ENCODE results near the gene INTS11.

- TF ChIP-seq CTCF (IDR thresholded peaks at IDR 0.05; ENCODE audit: low read depth, low read length, missing input control) (no peak), RXRA (IDR thresholded peaks at IDR 0.05) (no peak), GABPA (IDR thresholded peaks at IDR 0.05 in 1 of 2, conservative IDR thresholded peaks at IDR 0.05 in 1 of 2) (no peak), RAD21 (IDR thresholded peaks at IDR 0.05) (no peak), EGR1 (IDR thresholded peaks at IDR 0.05; ENCODE audit: low read depth in 2 of 2) (no peak), JUND (IDR thresholded peaks at IDR 0.05) (peak; percentile 95 to 97), YY1 (IDR thresholded peaks at IDR 0.05) (no peak), TAF1 (conservative IDR thresholded peaks at IDR 0.05) (no peak), ATF3 (IDR thresholded peaks at IDR 0.05) (no peak)
Observed at GRCh38 chr1:1318131-1318652, 6.3 kb downstream of the INTS11 start.

All from liver (tissue), 3 donors.